EH (cell line): ENCODE results near the gene SLC15A2.
"Not testable (repeated sequence)": the region's sequence is repeated elsewhere in the genome, so short reads cannot be mapped to it uniquely, and the experiment has no call there.

Experiments used
- DNase-seq: peaks from one replicate; pipeline ENCODE4 v3.0.0-alpha.2; 2015; ENCODE audit warnings: low read depth

The SLC15A2 gene

GRCh38 chr3:121894301-121894990 is at the start of gene SLC15A2:
TSS of gene SLC15A2 (plus strand) at chr3:121894401. CDS start at chr3:121894477, 76 bp downstream.
- no peak for DNase-seq

DNA sequence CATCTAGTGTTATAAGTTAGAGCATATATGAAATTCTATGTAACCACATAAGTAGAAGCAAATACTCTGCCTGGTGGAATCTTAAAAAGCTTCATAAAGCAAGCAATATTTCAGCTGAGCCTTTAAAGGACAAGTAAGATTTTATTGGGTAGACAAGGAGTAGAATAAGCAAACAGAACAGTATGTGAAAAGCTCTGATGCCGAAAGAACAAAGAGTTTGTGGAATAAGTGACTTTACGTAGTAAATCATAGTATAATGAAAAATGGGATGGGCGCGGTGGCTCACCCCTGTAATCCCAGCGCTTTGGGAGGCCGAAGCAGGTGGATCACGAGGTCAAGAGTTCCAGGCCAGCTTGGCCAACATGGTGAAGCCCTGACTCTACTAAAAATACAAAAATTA is 49.3 kb upstream of the SLC15A2 start:
- no peak for DNase-seq

DNA sequence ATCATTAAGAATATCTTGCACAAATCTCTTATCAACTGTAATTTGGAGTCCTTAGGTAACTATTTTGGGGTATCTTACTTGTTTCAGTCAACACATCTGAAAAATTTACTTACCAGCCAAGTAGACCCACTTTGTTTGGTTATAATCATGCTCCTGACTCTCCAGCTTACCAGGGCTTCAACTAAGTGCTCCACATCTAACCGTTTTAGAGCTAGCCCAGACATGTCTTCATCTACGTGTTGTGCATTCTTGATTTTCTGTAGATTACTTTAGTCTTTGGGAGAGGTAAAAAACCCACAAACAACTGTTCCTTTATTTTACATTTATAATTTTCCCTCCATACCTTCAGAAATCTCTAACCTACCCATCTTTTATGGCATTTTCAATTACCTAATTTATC is 41.9 kb upstream of the SLC15A2 start:
- DNase-seq = no peak

DNA sequence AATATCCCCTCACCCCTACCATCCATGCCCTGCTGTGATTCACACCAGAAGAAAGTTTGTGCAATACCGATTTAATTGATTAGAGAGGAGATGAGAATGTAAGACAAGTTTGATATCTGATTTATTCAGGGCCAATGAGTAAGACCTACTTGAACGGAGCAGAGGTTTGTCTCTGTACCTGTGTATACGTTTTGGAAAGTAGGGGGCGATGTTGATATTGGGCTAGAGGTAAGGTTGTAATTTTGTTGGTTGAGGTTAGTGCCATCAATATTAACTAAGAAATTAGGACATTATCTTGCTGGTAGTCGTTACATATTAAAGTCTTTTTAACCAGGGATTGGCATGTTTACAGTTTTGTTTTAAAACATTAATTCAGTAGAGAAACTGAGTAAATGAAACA is 38.6 kb upstream of the SLC15A2 start:
- no peak for DNase-seq

GRCh38 chr3:121857778-121858177 is 36.4 kb upstream of the SLC15A2 start:
- DNase-seq = not testable (repeated sequence)

DNA sequence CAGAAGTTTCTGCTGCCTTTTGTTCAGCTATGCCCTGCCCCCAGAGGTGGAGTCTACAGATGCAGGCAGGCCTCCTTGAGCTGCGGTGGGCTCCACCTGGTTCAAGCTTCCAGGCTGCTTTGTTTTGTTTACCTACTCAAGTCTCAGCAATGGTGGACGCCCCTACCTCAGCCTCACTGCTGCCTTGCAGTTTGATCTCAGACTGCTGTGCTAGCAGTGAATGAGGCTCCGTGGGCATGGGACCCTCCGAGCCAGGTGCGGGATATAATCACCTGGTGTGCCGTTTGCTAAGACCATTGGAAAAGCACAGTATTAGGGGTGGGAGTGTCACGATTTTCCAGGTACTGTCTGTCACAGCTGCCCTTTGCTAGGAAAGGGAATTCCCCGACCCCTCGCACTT is 31.0 kb upstream of the SLC15A2 start:
- DNase-seq = not testable (repeated sequence)

- DNase-seq = no peak
Observed at GRCh38 chr3:121863801-121864200, 30.4 kb upstream of the SLC15A2 start.

- no peak for DNase-seq
Observed at GRCh38 chr3:121869736-121870135, 24.5 kb upstream of the SLC15A2 start.

GRCh38 chr3:121870717-121871116 is 23.5 kb upstream of the SLC15A2 start:
- DNase-seq = no peak

DNA sequence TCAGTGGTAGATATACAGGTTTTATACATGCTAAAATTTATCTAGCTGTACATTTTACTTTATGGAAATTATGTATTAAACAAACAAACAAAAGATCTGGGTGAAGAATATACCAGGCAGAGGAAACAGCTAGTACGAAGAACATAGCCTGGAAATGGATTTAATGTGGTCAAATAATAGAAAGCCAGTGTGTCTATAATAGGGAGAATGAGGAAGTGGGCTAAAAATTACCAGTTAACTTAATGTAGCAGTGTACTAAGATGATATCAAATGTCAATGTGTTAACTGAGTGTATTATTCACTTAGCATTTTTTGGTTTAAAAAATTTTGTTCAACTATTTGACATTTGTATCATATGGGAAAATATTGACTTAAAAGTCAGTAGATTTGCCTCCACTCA is 22.8 kb upstream of the SLC15A2 start:
- DNase-seq = no peak

DNA sequence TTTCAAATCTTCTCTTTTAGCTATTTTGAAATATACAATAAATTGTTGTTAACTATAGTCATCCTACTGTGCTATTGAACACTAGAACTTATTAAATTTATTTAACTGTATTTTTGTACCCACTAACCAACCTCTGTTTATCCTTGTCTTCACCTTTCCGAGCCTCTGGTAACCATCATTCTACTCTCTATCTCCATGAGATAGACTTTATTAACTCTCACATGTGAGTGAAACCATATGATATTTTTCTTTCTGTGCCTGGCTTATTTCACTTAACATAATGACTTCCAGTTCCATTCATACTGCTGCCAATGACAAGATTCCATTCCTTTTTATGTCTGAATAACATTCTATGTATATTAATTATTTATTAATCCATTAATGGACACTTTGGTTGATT is 15.8 kb upstream of the SLC15A2 start:
- no peak for DNase-seq

DNA sequence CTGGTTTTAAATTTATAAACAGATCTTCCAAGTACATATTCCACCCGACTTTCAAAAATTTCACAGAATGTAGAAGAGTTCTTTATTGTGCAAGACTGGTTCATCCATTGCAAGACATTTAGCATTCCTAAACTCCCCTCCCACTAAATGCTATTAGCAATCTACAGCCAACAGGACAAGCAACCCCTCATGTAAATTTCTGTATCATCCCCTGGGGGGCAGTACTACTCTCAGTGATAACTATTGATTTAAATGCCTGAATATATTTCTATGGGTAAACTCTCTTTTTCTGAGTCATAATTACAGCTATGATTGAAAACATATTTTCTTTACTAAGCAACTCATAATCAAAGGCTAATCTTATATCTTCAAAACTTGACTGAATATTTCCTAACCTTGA is 10.7 kb upstream of the SLC15A2 start:
- DNase-seq = peak; percentile 20

DNA sequence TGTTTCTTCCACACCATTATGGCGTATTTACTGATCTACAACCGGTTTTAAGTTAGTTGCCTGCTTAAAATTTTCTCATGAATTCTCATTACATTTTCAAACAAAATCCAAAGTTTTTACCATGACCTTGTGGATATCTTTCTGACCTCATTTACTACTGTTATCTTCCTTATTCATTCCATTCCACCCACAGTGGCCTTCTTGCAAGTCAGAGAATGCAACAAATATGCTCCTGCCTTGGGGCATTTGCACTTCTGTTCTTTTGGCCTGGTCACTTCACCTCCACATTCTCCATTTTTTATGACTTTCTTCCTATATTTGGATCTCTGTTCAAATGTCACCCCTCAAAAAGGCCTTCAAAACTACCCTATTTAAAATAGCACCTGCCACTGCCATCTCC is 8.8 kb upstream of the SLC15A2 start:
- DNase-seq = peak; percentile 24

- DNase-seq = no peak
Observed at GRCh38 chr3:121895121-121895520, 920 bp downstream of the SLC15A2 start.

DNA sequence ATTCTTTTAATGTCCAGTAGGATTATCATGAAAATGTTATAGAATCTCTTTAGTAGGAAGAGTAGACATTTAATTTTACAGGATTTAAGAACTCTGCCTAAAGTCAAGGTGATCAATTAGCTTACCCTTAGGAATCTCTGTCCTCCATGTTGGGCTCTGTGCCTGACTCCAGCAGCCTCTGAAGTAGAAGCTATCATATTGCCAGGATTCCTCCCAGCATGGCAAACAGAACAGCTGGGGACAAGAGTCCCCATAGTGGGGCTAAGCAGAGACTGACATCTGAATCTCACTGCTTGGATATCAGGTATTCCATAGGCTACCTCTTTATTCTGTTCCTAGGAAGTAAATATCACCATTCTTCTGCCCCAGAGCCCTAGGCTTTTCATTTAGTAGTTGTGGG is 1.5 kb downstream of the SLC15A2 start:
- DNase-seq = no peak

GRCh38 chr3:121896823-121897222 is 2.6 kb downstream of the SLC15A2 start:
- no peak for DNase-seq

- DNase-seq = no peak
Observed at GRCh38 chr3:121897296-121897695, 3.1 kb downstream of the SLC15A2 start.

DNA sequence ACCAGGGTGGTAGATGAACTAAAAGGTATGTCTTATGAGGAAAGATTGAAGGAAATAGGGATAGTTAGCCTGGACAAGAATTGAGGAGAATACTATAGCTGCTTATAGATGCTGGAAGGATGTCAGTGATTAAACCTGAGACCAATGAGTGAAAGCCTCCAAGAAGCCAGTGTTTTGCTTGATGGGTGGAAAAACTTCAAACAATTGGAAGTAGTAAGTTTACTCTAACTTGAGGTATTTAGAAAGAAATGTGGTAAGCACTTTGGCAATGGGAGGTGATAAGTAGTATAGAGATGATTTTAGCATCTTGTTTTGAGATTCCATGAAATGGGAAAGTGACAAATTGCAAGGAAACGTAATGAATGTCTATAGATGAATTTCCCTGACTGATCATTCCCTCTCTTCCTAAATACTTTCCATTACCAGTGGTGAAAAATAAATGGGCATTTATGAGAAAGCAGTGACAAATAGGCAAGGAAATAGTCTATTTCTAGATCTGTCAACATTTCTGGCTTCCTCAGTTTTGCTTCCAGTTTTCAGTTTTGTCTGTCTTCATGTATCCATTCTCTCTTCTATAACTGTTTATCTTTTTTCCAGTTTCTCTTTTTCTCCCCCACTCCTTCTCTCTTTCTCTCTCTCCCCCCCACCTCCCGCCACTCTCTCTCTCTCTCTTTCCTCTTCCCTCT is 19.2 kb downstream of the SLC15A2 start:
- DNase-seq = no peak

GRCh38 chr3:121914081-121914998 is 20.1 kb downstream of the SLC15A2 start:
- DNase-seq = peak; percentile 1

GRCh38 chr3:121916189-121916588 is 22.0 kb downstream of the SLC15A2 start:
- no peak for DNase-seq

DNA sequence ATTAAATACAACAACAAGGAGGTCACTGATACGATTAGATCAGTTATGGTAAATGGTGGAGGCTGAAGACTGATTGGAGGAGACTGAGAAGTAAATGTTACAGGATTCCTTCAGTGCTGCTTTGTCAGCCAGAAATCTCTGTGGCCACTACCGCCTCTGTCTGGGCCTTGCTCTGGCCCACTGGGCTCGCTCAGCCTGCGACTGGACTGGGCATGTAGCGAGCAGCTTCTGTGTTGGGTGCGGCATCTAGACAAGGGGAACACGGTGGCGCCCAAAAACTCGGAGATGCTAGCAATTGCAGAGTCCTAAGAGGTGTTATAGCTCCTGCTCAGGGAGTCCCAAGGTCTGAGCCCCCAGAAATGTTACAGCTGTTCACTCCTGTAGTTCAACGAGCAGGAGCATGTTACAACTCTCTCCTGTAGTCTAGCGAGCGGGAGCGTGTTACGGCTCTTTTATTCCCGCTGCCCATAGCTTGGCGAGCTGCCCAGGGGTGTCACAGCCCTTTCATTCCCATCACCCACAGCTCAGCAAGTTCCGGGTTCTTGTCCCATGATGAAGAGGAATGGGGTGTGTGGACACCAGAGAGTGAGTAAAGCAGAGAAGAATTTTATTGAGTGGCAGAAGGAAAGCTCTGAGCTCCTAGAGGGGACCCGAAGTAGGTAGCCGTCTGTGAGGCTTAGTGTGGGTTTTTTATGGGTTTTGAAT is 24.7 kb downstream of the SLC15A2 start:
- DNase-seq = no peak

DNA sequence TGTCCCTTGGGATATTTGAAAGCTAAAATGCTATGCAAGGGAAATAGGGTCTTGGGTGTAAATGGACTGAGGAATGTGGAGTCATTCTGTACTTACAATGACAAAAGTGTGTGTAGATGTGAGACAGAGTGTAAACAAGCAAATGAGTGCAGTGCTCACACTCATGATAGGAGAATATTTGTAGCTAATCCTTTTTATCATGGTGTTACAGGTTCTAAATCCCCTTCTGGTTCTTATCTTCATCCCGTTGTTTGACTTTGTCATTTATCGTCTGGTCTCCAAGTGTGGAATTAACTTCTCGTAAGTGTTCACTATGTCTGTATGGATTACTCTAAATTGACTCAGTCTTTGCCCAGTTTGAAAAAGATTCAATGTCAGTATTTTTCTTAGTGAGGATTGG is 30.5 kb downstream of the SLC15A2 start:
- DNase-seq = no peak
